ENCODE data around the gene KCNK17.

DNA sequence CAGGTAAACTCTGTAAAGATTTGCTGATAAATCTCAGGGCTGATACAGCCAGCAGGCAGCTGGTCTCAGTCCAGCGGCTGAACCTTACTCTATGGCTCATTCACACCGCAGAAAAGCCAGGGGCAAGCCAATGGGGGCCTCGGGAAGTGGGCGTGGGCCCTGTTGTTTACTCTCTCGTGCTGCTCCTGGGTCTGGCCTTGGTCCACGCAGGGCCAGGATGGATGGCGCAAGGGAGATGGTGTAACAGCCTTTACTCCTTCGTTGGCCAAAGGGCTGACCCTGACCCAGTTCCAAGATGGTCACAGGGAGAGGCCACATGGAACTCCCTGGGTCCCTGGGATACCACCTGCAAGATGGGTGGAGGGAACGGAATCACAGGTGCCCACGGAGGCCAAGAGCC, 16.2 kb downstream of the KCNK17 start:
- TF ChIP-seq CTCF (IDR thresholded peaks at IDR 0.05; ENCODE audit: low read depth, low read length) (no peak), POLR2A (IDR thresholded peaks at IDR 0.05; ENCODE audit: extremely low read depth, insufficient read length) (no peak), MYC (IDR thresholded peaks at IDR 0.05; ENCODE audit: low read depth, low read length) (no peak), MAX (IDR thresholded peaks at IDR 0.05; ENCODE audit: low read depth, low read length) (no peak)

Measured in NB4 (cell line).